IPS-NIHi7 (cell line): ENCODE measurements around the gene PROX1.
A peak's percentile ranks its signal among the peaks of the same experiment; 100 is the strongest.

Source experiments
- DNase-seq: peaks from one replicate; pipeline ENCODE4 v3.0.0; 2012; ENCODE audit warnings: mixed read lengths; ENCODE audit errors: extremely low spot score

The PROX1 gene

DNA sequence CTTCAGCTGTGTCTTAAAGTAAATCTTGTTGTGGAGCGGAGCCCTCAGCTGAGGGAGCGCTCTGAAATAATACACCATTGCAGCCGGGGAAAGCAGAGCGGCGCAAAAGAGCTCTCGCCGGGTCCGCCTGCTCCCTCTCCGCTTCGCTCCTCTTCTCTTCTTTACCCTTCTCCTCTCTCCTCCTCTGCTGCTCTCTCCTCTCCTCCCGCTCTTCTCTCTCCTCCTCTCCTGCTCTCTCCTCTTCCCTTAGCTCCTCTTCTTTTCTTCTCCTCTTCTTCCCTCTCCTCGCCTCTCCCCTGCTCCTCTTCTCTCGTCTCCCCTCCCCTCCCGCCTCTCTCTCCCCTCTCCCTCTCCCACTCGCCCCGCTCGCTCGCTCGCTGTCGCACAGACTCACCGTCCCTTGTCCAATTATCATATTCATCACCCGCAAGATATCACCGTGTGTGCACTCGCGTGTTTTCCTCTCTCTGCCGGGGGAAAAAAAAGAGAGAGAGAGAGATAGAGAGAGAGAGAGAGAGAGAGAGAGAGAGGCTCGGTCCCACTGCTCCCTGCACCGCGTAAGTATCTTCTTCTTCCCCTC, at the start of gene PROX1:
TSS of gene PROX1 (plus strand) at position 47 of the 580 bp plus-strand sequence. CDS start 8,563 bp downstream, outside the sequence.
- no peak for DNase-seq

DNA sequence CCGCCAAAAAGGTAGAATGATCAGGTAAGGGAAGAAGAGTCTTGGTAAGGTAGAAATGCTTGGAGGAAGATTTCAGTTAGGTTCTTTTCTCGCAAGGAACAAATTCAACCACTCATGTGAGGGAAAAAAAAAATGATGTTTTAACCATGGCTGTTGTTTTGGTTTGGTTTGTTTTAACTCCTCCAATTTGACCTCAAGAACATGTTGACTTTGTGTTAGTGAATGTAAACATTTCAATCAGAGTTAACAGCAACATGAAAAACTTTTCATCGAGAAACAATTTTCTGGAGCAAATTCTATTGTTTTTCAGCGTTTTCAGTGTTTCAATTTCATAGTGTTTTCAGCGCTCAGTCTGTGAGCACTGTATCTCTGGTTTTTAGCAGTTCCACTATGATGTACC, 49.0 kb upstream of the PROX1 start:
- no peak for DNase-seq

DNA sequence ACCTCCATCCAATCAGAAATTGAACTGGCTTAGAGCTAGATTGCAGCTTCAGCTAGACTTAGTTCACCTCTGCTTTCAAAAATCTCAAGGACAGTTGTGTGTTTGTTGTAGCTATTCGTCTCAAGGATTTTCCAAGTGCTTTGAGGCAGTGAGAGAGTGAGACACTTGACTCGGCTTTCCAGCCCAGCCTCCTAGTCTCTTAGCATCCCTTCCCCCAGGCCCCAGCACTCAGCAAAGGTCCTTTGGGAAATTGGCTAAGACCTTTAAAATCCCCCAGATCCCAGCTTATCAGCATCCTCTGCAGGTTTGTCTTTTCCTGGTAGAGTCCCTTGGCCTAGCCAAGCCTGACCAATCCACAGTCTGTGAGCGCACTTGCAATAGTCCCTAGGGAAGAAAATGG, 47.9 kb upstream of the PROX1 start:
- DNase-seq, result no peak

- DNase-seq, result no peak
Measured at GRCh38 chr1:213940947-213941346, 46.8 kb upstream of the PROX1 start.

- DNase-seq, result no peak
Measured at GRCh38 chr1:213942061-213942460, 45.7 kb upstream of the PROX1 start.

- DNase-seq, result no peak
Measured at GRCh38 chr1:213947200-213947801, 40.5 kb upstream of the PROX1 start.

DNA sequence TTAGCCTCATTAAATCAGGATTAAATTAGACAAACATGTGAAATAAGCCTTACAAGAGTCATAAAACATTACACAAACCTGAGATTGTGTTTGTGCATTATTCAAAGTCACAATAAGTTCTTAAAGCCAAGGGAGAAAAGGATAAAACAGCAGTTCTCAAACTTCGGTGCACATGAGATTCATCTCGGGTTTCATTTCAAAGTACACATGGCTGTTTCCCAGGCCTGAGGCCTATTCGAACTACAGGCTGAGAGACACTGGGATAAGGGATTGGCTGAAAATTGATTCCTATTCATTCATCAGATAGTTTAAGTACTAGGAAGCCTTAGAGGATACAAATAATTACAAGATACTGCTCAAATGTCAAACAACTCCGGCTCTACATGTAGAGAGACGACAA, 35.9 kb upstream of the PROX1 start:
- no peak for DNase-seq

DNA sequence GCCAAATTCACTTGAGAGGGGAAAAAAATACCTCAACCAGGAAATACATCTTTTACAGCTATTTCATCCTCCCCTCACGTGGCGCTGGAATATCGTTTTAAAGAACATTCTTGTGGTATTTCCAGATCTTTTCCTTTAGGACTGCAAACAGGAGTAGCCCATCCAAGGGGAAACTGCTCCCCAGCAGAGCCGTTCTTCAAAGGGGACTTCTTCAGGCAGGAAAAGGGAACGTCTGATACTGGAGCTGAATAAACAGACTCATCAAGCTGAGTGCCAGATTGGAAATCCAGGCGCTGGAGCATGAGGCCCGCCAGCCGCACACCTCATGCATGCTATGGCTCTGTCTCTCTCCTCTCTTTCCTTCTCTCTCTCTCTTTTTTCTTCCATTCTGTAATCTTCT, 34.0 kb upstream of the PROX1 start:
- DNase-seq, result no peak

- no peak for DNase-seq
Measured at GRCh38 chr1:213956295-213956770, 31.4 kb upstream of the PROX1 start.

GRCh38 chr1:213958346-213958745, 29.4 kb upstream of the PROX1 start:
- DNase-seq, result no peak

DNA sequence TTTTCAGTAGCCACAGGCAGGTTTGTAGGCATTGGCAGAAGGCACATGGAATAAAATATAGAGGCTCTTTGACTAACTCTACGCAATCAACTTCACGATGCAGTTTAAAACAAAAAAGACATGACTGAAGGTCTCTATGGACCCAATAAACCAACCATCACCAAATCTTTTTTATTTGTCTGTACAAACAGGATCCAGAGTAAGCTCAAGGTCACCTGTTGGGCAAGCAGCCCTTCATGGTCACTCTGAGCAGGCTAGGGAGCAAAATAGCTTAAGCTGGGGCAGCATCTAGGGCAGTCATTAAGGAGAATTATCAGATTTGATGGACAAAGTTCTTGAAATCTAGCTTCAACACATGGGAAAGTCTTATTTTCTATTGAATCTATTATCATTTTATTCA, 26.8 kb upstream of the PROX1 start:
- no peak for DNase-seq

DNA sequence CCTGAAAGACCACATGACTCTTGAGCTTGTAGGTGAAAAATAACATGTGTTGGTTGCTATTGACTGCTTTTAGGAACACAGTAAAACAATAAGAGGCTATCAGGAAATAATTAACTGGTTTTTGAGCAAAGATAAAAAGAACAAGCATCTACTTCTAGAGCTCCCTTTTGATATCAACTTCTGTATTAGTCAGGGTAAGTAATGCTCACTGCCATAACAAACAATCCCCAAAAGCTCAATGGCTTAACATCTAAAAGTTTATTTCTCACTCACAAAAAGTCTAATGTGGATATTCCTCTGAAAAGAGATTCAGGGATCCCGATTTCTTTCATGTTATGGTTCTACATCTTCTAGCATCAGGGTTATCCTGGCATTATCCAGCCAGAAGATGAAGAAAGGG, 25.3 kb upstream of the PROX1 start:
- no peak for DNase-seq

DNA sequence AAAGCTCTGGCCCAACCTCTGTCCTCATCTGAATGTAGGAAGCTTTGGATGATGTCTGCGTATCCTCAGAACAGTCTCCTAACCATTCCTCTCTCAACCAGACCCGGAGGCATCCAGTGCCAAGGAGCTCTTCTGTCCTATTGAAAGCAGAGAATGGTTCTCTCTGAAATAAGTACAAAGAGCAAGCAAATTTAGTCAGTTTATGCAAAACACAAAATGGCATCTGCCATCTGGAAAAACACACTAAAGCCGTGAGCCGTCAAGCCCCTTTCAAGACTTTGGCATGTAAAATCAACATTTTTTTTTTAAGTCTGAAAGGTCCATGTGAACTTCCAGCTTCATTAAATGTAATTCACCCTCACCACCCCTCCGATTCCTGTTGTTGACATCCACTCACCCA, 21.7 kb upstream of the PROX1 start:
- no peak for DNase-seq

DNA sequence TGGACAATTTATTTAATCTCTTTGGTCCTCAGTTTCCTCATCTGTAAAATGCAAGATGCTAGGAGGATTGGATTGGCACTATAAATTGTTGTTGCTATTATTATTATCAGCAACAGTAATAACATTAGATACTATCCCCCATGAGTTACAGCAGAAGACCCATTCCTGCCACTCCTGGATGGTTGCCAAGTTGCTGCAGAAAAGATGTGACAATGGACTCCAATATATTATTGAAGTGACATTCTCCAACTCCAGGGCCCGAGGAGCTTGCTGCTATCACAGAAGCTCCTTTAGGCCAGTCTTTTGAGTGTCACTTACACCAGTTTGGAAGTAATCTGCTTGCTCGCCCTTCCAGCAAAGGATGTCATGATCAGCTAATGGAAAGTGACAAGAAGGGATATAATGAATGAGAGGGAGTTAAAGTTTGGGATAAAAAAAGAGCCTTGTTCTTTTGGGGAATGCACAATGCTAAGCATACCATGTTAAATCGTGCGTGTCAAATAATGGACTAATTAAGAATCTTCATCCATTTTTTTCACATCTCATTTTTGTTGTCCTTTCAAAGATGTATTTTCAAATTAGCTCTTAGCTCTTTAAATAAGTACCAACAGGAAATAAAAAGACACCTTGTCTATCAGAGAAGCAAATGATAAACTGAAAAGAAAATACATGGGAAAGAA, 19.5 kb upstream of the PROX1 start:
- no peak for DNase-seq

DNA sequence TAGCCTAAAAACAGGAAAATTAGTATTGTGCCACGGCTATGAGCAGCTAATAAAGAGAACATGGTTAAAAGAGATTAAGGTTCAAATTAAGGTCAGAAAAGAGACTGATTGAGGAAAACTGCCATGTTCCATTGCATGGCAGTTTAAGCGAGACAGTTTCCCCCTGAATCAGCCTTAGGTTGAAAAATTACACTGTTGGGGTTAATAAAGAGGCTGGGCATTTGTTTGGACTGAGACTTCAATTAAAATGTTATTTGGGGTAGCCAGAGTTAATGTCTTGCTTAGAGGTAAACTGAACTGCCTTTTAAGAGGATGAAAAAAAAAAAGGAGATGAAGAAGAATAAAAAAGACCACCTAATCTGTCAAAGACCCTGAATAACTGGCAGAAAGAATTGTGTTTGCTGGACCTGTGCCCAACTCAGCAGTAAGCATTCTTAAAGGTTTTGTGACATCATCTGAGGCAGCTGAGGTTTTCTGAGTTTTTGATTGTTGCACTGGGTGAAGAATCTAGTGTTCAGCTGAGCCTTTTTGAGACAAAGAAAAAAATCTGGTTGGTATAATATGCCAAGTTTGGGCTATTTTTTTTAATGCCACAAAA, 17.7 kb upstream of the PROX1 start:
- no peak for DNase-seq

- no peak for DNase-seq
Measured at GRCh38 chr1:213972141-213972540, 15.6 kb upstream of the PROX1 start.

DNA sequence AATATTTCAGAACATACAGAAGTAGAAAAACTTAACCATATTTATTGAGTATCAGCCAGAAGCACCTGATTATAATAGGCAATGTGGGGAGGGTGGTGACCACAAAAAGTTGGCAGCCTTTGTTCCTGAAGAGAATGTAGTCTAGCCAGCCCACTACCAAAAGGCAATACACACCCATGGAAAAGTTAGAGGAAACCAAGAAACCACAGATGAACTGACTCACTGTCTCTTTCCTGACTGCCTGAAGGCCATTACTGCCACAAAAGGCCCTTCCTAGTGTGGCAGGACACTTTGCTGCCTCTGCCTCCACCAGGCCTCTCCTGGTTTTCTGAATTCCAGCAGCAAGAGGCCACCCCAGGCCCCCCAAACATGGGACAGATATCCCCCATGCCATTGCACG, 14.6 kb upstream of the PROX1 start:
- DNase-seq, result no peak

- DNase-seq, result no peak
Measured at GRCh38 chr1:213976665-213977485, 10.9 kb upstream of the PROX1 start.

GRCh38 chr1:213977486-213977842, 10.3 kb upstream of the PROX1 start:
- DNase-seq, result peak; percentile 29

DNA sequence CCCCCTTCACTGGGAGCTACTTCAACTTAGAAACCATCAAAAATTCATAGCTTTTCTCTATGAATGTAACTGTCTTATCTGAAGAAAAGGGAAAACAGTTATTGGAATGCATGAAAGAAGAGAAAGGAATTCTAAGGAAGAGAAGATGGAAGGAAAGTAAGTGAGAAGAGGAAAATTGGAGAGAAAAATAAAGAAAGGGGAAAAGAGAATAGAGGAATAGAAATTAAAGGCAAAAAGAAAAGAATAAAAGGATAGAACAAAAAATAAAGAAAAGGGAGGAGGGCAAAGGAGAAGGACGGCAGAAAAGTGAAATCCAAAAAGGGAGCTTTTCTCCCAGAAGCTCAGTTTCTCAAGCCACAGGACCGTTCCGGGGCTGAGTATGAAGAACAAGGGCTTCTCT, 9.9 kb upstream of the PROX1 start:
- DNase-seq, result no peak

DNA sequence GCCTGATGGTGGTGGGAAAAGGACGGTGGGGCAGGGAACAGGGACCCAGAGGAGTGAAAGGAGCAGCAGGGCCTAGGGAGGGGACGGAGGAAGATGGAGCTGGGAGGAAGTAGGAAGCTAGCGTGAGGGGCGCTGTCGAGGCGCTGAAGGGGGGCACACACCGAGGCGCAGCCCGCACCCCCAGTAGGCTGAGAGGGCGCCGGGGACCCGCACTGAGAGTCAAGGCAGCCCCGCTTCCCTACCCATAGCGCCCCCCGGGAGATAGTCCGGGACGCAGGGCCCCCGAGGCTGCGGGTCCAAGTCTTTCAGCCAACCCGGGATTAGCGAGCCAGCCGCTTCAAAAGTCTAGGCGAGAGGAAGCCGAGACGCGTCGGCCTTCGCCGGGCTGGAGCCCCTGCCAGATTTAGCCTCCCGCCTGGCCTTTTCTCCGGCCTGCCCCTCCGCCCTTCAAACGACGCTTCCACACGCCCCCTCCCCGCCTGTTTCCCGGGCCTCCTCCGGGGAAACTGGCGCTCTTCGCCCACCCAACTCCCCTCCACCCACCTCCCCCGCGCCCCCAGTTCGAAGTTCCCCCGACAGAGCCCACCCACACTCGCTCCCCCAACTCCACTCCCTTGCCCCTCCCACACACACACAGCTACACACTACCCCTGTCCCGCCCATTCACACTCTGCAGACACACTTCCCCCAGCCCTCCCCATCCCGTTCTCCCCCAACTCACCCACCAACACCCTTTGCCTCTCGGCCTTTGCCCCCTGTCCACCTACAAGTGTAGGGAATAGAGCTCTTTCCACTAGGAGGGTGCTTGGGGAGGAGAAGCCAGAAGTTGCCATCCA, 7.8 kb upstream of the PROX1 start:
- peak; percentile 57 for DNase-seq
